Esophagus muscularis mucosa (tissue), 4 donors: ENCODE results near the gene RIOK1. TPM values are rescaled to one million over a fixed set of nuclear protein-coding genes. Genes with fewer than 3 reads are reported as not detected.

Source experiments
- DNase-seq: peaks from one replicate; pipeline ENCODE4 v3.0.0-alpha.2; 2017; ENCODE audit errors: extremely low spot score
- H3K27ac ChIP-seq, 4 donors: fragments of 200-600 bp; sonication (generic); replicated peaks in 1 of 4; 1 replicate in 3 of 4; 2 replicates in 1 of 4; pipeline ENCODE4 v1.5.1; 2016 to 2019; ENCODE audit warnings: mild to moderate bottlenecking in 1 of 4
- H3K27me3 ChIP-seq, 4 donors: fragments of 200-600 bp; sonication (generic); one replicate each; pipeline versions ENCODE4 v1.5.1 to v1.6.0; 2016 to 2019
- H3K36me3 ChIP-seq, 4 donors: fragments of 200-600 bp; sonication (generic); one replicate each; pipeline ENCODE4 v1.5.1; 2016 to 2019
- H3K4me1 ChIP-seq, 4 donors: fragments of 200-600 bp; sonication (generic); one replicate each; pipeline ENCODE4 v1.5.1; 2016 to 2019
- H3K4me3 ChIP-seq, 4 donors: fragments of 200-600 bp; sonication (generic); 1 replicate in 2 of 4; 2 replicates in 2 of 4; pipeline ENCODE4 v1.5.1; 2016 to 2019; ENCODE audit warnings: mild to moderate bottlenecking in 4 of 4, moderate library complexity in 1 of 4
- H3K9me3 ChIP-seq, 4 donors: fragments of 200-600 bp; sonication (generic); 1 replicate in 3 of 4; 2 replicates in 1 of 4; pipeline ENCODE4 v1.5.1; 2016 to 2019
- EP300 ChIP-seq: sonication (generic); formaldehyde crosslinking; IDR thresholded peaks from one replicate; pipeline ENCODE4 v1.6.1; 2017; ENCODE audit warnings: antibody characterized with exemption
- POLR2A ChIP-seq: fragments of 450-650 bp; IDR thresholded peaks from one replicate; pipeline ENCODE4 v1.6.1; 2017; ENCODE audit warnings: antibody characterized with exemption, moderate library complexity, mild to moderate bottlenecking, low read depth
- POLR2AphosphoS5 ChIP-seq, 2 donors: sonication (generic); formaldehyde crosslinking; IDR thresholded peaks; one replicate each; pipeline ENCODE4 v1.6.1; 2017; ENCODE audit warnings: antibody characterized with exemption in 2 of 2
- WGBS: methylation state at CpG from one replicate; pipeline ENCODE4 v1.1.5; 2018; 5-methylcytosine and 5-hydroxymethylcytosine counted together
- intact Hi-C: fragments of 100-400 bp; cut with DNase I; formaldehyde crosslinking; loops from one replicate; pipeline ENCODE4 v1.15.1; 2023
- total RNA-seq, 4 donors: library from RNA; depleted of rRNA; stranded (reverse); fragments of >200 nt; gene quantifications; one replicate each; pipeline versions ENCODE4 v1.1.0 to v1.2.1, GENCODE V29; 2016
- TF ChIP-seq, protein P1 (sequence below), 3 experiments: fragments of 200-600 bp in 2 of 3; fragments of 450-650 bp in 1 of 3; sonication (generic) in 2 of 3; IDR thresholded peaks; one replicate each; pipeline ENCODE4 v1.5.1; 2017 to 2019; ENCODE audit warnings: antibody characterized with exemption in 3 of 3, mild to moderate bottlenecking in 2 of 3, moderate library complexity in 1 of 3

Gene RIOK1
- total RNA-seq, 4 donors from 2014 or later, result 14.1 to 20.2 (median 17.5) TPM

GRCh38 chr6:7381092-7381491, 8.5 kb upstream of the RIOK1 start:
- TF ChIP-seq POLR2A (no peak), EP300 (no peak), POLR2AphosphoS5 (IDR thresholded peaks at IDR 0.05) (no peak)
- TF ChIP-seq, protein P1, sequence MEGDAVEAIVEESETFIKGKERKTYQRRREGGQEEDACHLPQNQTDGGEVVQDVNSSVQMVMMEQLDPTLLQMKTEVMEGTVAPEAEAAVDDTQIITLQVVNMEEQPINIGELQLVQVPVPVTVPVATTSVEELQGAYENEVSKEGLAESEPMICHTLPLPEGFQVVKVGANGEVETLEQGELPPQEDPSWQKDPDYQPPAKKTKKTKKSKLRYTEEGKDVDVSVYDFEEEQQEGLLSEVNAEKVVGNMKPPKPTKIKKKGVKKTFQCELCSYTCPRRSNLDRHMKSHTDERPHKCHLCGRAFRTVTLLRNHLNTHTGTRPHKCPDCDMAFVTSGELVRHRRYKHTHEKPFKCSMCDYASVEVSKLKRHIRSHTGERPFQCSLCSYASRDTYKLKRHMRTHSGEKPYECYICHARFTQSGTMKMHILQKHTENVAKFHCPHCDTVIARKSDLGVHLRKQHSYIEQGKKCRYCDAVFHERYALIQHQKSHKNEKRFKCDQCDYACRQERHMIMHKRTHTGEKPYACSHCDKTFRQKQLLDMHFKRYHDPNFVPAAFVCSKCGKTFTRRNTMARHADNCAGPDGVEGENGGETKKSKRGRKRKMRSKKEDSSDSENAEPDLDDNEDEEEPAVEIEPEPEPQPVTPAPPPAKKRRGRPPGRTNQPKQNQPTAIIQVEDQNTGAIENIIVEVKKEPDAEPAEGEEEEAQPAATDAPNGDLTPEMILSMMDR (IDR thresholded peaks at IDR 0.05), result no peak
- H3K27me3 ChIP-seq, result peaks cover 0 to 5% (median 0%) of the 10 kb centered on the region in 4 donors
- intact Hi-C loops, result no loop called here
- H3K9me3 ChIP-seq, result no peaks in the 10 kb centered on the region
- H3K36me3 ChIP-seq, result no peaks in the 10 kb centered on the region
- no peak overlapping the region for H3K27ac ChIP-seq
- no peak for DNase-seq
- 67% methylated on average over 1 of the region's 1 CpG for WGBS
- no peak overlapping the region for H3K4me3 ChIP-seq
- no peaks in the 10 kb centered on the region for H3K4me1 ChIP-seq

GRCh38 chr6:7389162-7389450, 502 bp upstream of the RIOK1 start:
- intact Hi-C loops, result loop anchor here (1.0 kb wide), 1 partner anchor 77 kb away; no protein-coding TSS in a partner anchor
- H3K27me3 ChIP-seq, result no peaks in the 10 kb centered on the region
- H3K27ac ChIP-seq, result peak overlapping the region; percentile 87 to 95 (median 93)
- TF ChIP-seq, protein P1 (IDR thresholded peaks at IDR 0.05), result no peak
- no peak for TF ChIP-seq EP300
- no peak for TF ChIP-seq POLR2AphosphoS5 (IDR thresholded peaks at IDR 0.05)
- no peak for TF ChIP-seq POLR2A
- DNase-seq, result no peak
- H3K4me1 ChIP-seq, result peaks cover 16 to 33% (median 30%) of the 10 kb centered on the region in 4 donors
- peaks cover 0 to 12% (median 8%) of the 10 kb centered on the region in 4 donors for H3K36me3 ChIP-seq
- no peaks in the 10 kb centered on the region for H3K9me3 ChIP-seq
- H3K4me3 ChIP-seq, result peak overlapping the region; percentile 68 to 89 (median 84)
- WGBS, result 0% methylated on average over 10 of the region's 11 CpGs

- no peak for DNase-seq
- H3K27ac ChIP-seq, result peak overlapping the region; percentile 87 to 95 (median 93)
- peaks cover 16 to 33% (median 30%) of the 10 kb centered on the region in 4 donors for H3K4me1 ChIP-seq
- intact Hi-C loops, result loop anchor here (10.0 kb wide), 1 partner anchor 106 kb away; no protein-coding TSS in a partner anchor
- TF ChIP-seq, protein P1 (IDR thresholded peaks at IDR 0.05), result no peak
- no peak for TF ChIP-seq POLR2A
- TF ChIP-seq POLR2AphosphoS5 (IDR thresholded peaks at IDR 0.05), result no peak
- TF ChIP-seq EP300, result no peak
- peaks cover 5 to 24% (median 19%) of the 10 kb centered on the region in 4 donors for H3K36me3 ChIP-seq
- H3K9me3 ChIP-seq, result no peaks in the 10 kb centered on the region
- peak overlapping the region; percentile 68 to 89 (median 84) for H3K4me3 ChIP-seq
- H3K27me3 ChIP-seq, result no peaks in the 10 kb centered on the region
- WGBS, result 3% methylated on average over 14 of the region's 14 CpGs
Observed at GRCh38 chr6:7390226-7390878, 744 bp downstream of the RIOK1 start.

- intact Hi-C loops, result loop anchor here (10.0 kb wide), 1 partner anchor 106 kb away; no protein-coding TSS in a partner anchor
- TF ChIP-seq POLR2A, result no peak
- no peak for TF ChIP-seq EP300
- TF ChIP-seq, protein P1 (IDR thresholded peaks at IDR 0.05), result no peak
- TF ChIP-seq POLR2AphosphoS5 (IDR thresholded peaks at IDR 0.05), result no peak
- H3K27me3 ChIP-seq, result no peaks in the 10 kb centered on the region
- H3K9me3 ChIP-seq, result no peaks in the 10 kb centered on the region
- no peak overlapping the region for H3K27ac ChIP-seq
- no peak for DNase-seq
- WGBS, result 77% methylated on average over 4 of the region's 4 CpGs
- peak overlapping the region in 1 of 4 donors; percentile 80 for H3K4me3 ChIP-seq
- H3K4me1 ChIP-seq, result peaks cover 16 to 33% (median 30%) of the 10 kb centered on the region in 4 donors
- peaks cover 10 to 32% (median 22%) of the 10 kb centered on the region in 4 donors for H3K36me3 ChIP-seq
Observed at GRCh38 chr6:7391151-7391550, 1.5 kb downstream of the RIOK1 start.
